Left forelimb (tissue), 1 donor: Measurements from ENCODE around the gene WSCD2.

Experiments
- DNase-seq: peaks from one replicate; pipeline ENCODE4 v3.0.0-alpha.2; 2018; ENCODE audit warnings: low spot score

Gene WSCD2

DNA sequence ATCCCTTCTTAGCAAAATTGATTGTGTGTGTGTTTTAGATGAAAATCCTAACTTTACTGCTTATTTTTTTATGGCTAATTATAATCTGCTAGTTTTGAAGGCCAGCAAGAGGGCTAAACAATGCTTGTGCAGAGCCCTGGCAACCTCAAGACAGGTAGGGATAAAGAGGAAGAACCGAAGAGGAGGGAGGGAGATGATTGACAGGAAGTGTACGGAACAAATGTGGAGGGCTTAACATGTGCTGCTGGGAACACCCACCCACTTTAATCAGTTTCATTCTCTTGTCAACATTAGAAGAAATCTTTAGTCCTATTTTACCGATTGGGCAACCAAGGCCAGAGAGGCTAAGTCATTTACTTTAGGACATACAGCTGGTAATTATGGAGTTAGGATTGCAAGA, 1.4 kb upstream of the WSCD2 start:
- DNase-seq: no peak

DNA sequence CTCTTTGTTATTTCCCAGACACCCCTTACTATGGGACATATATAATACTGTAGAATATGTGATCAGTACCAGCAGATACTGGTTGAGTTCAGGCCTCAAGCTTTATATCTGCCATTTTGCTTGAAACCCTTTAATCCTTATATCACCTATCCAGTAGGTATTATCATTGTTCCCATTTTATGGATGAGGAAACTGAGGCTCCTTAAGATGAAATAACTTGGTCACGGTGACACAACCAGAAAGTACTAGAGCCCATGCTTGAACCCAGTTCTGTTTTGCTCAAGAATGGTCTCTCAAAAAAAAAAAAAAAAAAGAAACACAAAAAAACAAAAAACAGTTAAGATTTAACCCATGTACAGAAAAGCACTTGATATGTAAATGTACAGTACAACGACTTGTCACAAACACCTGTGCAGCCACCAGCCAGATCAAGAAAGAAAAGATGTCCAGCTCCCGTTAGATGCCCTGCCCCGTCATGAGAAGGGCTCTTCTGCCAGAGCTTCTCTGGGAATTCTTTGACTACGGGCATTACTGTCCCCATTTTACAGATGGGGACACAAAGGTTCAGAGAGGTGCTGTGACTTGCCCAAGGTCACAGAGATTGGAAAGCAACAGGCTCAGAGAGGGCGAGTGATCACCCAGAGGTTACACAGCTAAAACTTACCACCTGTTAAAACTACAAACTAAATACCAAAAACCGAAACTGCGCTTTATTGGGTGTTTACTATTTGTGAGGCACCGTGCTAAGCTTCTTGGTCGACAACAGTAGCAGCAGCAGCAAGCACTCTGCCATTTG, 669 bp upstream of the WSCD2 start:
- no peak for DNase-seq

DNA sequence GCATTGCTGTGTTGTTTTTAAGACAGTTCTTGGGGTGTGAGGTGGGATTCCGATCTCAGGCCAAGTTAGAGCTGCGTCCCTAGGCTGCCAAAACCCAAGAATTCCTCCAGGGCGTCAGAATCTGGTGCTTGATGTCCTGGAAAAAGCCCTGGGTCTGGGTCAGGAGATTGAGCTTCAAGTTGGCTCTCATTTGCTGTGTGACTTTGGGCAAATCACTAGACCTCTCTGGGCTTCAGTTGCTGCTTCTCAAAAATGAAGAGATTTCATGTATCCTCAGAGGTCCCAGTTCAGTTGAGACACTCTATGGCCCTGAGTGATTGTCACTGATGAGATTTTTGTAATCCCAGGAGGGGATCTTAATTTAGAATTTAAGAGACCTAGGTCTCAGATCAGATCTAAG, 1.9 kb downstream of the WSCD2 start:
- DNase-seq: no peak

DNA sequence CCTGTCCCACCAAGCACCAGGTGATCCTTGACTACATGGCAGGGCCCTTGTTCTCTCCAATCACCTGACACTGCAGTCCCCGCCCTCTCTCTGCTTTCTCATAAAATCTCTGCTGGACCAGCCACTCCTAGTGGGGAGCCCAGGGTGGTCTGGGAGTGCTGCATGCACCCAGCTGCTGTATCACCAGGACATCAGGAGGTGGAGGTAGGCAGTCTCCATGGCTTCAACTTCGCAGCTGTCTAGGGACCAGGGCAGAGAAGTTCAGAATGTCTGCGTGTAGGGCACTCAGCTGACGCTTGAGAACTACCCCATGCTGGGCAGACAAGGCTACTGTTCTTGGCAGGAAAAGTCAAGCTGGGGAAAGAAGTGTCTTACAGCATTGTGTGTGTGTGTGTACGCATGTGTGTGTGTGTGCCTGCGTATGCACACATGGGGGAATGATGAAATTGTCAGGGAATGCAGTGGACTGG, 2.6 kb downstream of the WSCD2 start:
- DNase-seq: no peak

DNA sequence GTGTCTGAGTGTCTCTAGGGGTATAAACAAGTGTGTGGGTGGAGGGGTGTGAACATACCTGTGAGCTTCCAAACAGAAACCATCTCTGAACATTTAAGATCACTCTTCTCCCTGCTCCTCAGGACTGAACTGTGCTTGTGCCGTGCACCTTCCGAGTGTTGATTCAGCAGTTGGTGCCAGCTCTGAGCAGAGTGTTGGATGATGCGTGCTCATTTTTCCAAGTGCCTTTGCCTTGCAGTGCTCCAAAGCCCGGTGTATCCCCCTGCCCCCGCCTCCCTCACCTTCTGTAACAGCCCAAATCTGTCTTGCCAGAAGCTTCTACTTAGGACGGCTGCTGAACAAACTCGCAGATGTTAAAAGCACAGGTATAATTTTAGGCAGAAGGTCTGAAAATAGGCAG, 4.4 kb downstream of the WSCD2 start:
- DNase-seq: no peak

DNA sequence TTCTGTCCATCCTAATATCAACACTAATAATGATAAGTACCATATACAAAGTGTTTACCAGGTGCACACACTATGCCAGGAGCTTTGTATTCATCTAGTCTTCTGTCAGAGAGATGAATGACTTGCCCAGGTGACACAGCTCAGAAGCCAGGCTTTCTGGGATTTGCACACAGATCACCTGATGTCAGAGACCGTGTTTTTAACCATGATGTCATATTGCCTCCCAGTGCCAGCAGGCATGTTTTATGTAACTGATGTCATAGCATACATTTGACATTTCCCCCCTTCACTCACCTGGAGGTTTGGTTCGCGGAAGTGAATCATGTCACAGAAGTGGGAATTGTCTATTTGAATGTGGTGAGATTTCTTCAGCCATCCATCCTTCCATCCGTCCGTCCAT, 5.7 kb downstream of the WSCD2 start:
- no peak for DNase-seq

DNA sequence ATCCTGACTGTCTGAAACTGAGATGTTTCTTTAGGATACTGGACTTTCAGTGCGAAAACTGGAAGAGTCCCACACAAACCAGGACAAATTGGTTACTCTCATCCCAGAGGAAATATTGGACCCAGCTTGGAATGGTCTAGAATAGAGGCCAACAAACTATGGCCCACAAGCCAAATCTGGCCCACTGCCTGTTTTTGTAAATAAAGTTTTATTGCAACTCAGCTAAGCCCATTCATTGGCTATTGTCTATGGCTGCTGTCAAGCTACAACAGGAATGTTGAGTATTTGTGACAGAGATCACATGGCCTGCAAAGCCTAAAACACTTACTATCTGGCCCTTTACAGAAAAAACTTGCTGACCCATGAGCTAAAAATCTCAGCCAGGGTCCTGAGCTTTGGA, 6.5 kb downstream of the WSCD2 start:
- DNase-seq: no peak

DNA sequence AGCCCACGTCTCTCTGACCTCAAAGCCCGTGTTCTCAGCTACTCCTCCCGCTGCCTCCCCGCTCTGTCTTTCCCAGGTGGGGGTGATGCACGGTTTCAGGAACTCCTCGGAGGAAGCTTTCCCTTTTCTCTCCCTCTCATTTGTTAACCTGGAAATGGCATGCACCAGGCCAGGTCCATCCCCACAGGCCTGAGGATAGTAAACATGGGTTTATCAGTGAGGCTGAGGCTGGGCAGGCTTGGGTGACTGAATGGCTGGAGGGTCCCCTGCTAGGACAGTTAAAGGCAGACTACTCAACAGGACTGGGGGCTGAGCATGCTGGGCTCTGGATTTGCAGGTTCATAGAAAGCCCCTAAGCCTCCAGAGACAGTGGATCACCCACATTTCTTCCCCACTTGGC, 7.6 kb downstream of the WSCD2 start:
- DNase-seq: no peak

DNA sequence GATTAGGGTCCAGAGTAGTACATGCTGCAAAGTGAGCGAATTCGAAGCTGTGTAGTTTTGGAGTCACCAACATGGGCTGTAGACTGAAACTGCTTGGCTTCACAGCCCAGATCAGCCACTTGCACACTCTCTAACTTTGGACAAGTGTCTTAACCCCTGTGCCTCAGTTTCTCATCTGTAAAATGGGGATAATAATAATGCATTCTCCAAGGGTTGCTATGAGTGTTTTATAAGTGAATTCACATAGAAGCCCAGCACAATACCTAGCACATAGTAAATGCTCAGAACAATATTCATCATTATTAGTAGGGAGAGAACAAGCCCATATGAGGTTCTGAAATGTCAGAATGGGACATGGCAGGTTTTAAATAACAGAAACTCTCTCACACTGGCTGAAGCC, 10.4 kb downstream of the WSCD2 start:
- no peak for DNase-seq

DNA sequence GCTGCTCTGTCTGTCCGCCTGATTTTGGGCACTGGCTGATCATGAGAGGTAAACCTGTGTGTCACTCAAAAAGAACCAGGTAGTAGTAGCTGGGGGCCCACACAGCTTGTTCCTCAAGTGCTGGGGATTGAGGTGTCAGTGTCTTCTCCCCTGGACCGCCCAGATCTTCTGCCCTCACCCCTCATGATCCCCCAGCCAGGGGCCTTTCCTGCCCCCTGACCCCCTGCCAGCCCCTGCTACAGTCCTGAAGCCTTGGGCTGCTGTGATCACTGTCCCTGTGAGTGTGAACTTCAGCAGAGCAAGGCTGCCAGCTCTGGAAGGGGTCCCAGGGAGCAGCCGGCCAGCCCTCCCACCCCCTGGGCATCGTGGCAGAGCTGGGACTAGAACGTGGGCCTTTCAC, 11.4 kb downstream of the WSCD2 start:
- no peak for DNase-seq

DNA sequence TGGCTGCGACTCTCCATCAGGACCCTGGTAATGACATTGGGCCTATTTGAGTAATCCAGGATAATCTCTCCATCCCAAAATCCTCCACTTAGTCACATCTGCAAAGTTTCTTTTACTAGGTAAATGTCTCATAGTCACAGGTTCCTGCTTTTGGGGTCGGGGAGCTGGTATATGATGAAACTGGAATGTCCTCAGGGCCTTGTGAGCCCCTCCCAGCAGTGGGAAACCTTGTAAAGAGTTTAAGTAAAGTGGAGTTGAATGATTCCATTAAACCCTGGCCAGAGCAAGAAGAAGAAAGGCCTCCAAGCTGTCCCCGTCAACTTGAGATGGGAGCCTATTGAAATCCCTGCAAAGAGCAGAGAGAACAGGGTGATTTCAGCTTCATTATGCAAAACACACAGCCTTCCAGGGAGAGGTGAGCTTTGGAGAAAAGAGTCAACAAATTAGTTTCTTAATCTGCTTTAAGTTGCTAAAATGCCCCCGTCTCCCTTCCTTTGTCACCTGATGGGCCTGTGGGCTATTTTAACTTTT, 12.6 kb downstream of the WSCD2 start:
- DNase-seq: no peak

DNA sequence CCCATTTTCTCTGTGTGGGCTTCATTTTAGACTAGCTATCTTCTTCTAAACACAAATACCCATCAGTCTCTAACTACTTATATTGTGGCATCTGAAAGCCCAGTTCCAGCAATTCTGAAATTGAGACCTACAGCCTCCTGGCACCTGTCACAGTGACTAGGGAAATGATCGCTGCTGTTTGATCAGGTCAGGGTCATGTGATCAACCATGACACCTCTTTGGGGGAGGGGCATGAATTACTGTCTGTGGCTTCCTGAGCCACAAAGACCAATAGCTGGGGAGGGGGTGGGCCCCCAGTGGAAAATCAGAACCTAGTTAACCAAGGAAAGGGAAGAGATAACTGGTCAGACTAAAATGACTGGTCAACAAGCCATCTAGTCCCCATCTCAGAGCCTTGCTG, 14.1 kb downstream of the WSCD2 start:
- no peak for DNase-seq

DNA sequence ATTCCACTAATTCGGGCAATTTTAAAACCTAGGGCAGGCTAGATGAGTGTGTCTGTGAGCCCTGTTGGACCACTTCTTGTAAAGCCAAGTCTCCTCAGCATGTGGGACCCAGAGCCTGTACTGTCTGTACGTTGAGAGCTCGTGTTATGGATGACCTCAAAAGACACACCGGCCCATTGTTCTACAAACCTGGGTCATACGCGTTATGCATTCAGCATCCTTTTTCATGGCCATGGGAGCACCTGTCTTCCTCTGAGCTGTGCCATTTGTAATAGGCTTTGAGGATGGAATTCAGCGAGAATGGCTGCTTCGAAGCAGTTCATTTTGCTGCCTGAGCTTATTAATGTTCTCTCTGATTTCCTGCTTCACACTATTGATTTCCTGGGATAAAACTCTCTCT, 15.0 kb downstream of the WSCD2 start:
- DNase-seq: no peak

DNA sequence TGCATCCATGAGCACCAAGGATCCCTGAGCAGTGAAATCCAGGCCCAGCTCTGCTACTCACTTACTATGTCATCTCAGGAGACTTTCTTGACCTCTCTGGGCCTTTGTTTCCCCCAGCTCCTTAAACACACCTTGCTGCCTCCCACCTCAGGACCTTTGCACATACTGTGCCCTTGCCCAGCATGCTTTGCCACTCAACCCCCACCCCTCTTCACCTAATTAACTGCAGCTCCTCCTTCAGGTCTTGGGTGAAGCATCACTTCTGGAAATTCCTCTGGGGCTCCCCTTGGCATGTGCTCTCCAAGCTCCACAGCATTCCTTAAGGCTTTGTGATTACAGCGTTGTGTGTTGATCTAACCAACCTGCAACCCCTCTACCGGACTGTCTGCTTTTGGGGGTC, 15.9 kb downstream of the WSCD2 start:
- no peak for DNase-seq

DNA sequence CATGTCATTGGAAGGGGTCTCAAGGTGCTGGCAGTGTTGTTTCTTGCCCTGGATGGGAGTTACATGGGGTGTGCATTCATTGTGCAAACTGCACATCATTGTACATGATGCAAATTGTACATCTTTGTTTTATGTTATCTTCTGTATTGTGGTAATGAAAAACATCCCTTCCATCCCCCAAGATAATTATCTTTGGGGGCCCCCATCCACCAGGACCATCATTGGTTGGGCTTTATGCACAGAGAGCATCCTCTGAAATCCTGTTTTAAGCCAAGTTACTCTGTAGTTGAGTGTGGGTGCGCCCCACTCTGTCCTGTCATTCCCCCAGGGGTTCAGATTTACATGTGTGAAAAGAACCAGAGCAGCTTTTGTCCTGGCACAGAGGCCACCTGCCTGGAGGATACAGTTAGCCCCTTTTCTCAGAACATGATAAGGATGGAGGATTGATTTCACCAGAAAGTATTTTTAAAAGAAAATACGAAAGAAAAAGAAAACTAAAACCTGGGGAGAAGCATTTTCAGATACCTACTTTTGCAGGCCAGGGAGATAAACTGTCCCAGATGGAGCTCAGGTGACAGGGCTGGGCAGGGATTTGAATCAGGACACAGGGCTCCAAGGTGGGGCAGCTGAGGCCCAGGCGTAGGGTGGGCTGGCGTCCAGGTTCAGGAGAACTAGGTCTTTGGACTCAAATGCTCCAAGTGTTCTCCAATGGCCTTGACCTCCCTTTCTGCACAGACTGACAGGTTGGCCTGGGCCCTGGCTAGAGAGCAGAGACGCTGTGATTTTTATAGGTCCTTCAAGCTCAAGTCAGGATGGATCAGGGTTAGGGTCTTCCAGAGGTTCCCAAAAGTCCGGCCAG, 17.2 kb downstream of the WSCD2 start:
- DNase-seq: no peak

DNA sequence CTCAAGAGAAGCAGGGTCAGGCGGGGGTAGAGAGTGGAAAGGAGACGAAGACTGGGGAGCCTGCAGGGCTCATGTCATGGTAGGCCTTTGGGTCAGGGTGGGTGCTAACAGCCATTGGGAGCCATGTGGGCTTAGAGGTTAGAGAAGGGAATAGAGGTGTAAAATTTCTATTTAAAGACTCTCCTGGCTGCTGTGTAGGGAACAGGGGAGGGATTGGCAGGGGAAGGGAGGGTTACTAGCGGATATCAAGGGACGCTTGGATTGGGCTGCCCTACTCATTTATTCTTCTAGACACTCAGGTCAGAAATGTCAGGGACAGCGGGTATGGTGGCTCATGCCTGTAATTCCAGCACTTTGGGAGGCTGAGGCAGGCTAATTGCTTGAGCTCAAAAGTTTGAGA, 18.2 kb downstream of the WSCD2 start:
- DNase-seq: no peak

DNA sequence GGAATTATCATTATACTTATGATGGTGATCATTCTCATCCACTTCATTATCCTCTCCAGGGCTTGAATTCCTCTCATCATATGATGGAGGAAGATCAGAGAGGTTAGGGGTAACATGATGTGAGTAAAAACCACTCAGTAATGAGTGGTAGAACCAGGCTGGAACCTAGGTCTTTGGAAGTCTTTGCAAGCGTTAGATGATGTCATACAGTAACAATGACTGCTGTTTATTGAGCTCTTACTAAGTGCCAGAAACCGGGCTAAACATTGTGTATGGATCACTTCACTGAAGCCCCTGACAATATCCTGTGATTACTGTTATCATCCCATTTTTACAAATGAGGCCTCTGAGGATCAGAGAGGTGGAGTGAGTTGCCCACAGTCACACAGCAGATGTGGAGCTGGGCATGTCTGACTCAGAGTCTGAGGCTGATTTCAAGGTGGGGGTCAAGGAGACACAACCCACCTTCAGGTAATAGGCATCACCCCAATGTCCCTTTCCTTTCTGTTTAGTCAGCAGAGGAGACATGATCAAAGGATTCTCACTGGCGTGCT, 19.5 kb downstream of the WSCD2 start:
- DNase-seq: no peak

DNA sequence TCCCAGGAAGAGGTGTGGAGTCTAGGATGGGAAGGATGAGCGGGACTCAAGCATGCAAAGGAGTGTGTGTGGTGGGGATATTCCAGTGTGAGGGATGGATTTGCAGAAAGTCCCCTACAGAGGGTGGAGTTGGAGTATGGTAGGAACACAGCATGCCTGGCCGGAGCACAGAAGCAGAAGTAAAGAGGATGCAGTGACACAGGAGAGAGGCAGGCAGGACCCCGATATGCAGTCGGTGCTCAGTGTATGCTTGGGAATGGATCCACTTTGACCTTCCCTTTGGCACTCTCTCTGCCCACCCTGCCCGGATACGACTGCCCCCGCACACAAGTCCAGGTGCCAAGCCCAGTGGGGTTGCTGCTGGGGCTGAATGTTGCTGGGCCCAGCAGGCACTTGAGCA, 21.3 kb downstream of the WSCD2 start:
- no peak for DNase-seq

DNA sequence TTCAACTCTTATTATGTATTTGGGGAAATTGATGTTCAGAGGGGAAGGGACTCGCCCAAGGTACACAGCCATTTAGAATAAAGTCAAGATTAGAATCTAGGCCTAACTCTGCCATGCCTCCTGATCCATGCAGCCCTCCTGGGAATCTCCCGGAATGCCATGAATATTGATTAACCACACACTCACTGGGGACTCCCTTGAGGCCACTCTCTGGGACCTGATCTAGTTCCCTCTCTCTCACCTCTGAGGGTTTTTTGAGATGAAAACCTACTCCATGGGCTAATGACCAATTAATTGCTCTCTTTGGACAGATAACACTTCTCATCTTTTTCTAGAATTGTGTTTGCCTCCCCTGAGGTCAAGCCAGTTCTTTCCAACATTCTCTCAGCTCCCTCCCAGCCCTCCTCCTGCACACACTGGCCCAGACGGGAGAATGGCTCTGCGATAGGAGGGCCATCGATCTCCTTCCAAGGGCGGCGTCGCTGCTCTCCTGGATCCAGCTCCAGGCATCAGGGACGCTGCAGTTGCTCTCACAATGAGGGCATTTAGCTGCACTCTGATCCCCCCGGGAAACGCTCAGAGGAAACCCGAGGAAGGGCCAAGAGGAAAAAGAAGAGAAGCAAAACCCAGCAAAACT, 22.6 kb downstream of the WSCD2 start:
- no peak for DNase-seq

DNA sequence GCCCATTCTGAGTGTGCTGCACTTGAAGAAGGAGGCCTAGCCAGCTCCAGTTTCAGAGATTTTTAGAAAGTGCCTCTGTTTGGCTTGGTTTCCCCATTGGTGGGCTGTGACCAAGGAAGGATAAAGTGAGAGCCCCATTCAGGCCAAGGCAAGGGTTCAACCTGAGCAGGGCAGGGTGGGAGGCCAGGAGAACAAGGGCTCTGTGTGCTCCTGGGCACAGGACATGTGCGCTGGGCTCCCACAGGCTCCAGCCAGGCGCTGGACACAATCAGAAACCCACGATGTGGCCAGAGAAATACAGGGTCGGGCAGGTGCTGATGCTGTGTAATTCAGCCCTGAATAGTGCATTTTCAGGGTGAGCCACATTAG, 23.1 kb downstream of the WSCD2 start:
- no peak for DNase-seq

DNA sequence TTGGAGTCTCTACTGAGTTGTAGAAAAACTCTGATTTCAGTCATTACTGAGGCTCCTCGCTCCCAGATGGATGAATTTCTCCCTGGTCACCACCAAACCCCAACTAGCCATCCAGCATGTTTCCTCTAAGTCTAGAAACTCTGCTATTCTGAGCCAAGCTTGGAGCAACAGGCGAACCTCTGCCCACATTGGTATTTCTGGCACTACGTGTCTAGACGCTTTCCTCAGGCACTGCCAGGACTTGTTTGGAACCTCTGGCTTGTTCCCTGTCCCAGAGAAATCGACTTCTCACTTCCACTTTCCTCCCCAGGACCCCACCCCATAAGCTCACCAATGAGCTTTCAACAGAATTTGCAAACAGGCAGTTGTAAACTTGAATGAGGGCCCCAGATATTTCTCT, 27.6 kb downstream of the WSCD2 start:
- no peak for DNase-seq

DNA sequence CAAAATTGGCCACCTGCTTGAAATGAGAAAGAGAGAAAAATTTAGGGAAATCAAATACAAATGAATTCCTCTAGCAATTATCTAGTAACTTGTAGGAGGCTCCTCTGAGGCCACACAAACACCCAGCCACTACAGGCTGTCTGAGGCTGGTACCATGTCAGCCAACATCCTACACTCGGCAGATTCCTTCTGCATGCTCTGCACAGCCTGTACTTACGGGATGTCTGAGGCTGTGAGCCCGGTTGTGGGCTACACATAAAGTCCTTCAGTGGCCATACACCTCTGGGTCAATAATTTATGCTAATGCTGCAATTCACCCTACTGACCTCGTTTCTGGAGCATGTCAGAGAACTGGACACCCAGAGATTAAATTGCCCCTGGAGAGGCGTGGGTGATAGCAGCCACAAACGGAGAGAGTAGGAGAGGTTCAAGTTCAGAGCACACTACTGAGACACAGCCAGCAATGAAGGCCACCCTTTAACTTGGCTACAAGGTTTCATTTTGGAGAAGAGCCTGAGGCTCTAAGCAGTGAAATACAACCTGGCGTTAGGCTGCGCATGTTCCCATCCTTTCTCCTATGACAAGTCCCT, 28.9 kb downstream of the WSCD2 start:
- DNase-seq: no peak
